Pancreas (tissue), 10 donors: ENCODE measurements around the gene DUSP22. TPM values are rescaled to one million over a fixed set of nuclear protein-coding genes. Genes with fewer than 3 reads are reported as not detected.

Experiments used
- ATAC-seq, 4 donors: fragments of 200-7000 bp; cut with Tn5 transposase; one replicate each; pipeline versions ENCODE4 v1.8.0 to v1.9.1; 2020; ENCODE audit warnings: mild to moderate bottlenecking in 4 of 4, moderate library complexity in 4 of 4
- DNase-seq, 6 donors: peaks; one replicate each; pipeline ENCODE4 v3.0.0-alpha.2; 2020
- FAIRE-seq: peaks from 2 replicates; lab custom pipeline; 2012; peaks lifted over from hg19 to GRCh38; lab: Jason Lieb, UNC
- H3K27ac ChIP-seq, 4 donors: fragments of 200-600 bp; sonication (generic); 1 replicate in 3 of 4; 2 replicates in 1 of 4; pipeline versions ENCODE4 v1.5.0 to v1.8.0; 2020
- H3K27me3 ChIP-seq, 4 donors: fragments of 200-600 bp; one replicate each; pipeline ENCODE4 v1.8.0; 2021
- H3K36me3 ChIP-seq, 3 donors: fragments of 200-600 bp; sonication (generic) in 1 of 3; one replicate each; pipeline versions ENCODE4 v1.5.0 to v1.8.0; 2020 to 2021
- H3K4me1 ChIP-seq, 3 donors: fragments of 200-600 bp; one replicate each; pipeline ENCODE4 v1.8.0; 2021
- H3K4me3 ChIP-seq, 4 donors: fragments of 200-600 bp; sonication (generic) in 2 of 4; one replicate each; pipeline versions ENCODE4 v1.5.0 to v1.8.0; 2020 to 2021
- H3K9me3 ChIP-seq, 4 donors: fragments of 200-600 bp; one replicate each; pipeline ENCODE4 v1.8.0; 2021
- WGBS, 2 donors: extraction: QIAGEN DNeasy Blood & Tissue Kit; methylation state at CpG; one replicate each; pipeline ENCODE4 v1.1.7; 2013; 5-methylcytosine and 5-hydroxymethylcytosine counted together
- intact Hi-C, 3 donors: fragments of 100-400 bp; cut with DNase I; formaldehyde crosslinking; loops; one replicate each; pipeline versions ENCODE4 v1.11.1 to v1.14.2; 2022
- polyA plus RNA-seq, 2 donors: library from polyadenylated mRNA; stranded (reverse); fragments of 200-250 nt; gene quantifications; one replicate each; pipeline ENCODE4 v1.2.3, GENCODE V29; 2013
- total RNA-seq, 6 donors: library from RNA; stranded (reverse); fragmentation: NEBNext Ultra II Directional in 4 of 6; extraction: Animal tissue kit (Norgen Biotek cat#: 25700) in 4 of 6; gene quantifications; one replicate each; pipeline versions ENCODE4 v1.2.1 to v1.2.4, GENCODE V29; 2021 to 2023
- TF ChIP-seq, protein P1 (sequence below), 4 donors: fragments of 200-600 bp; sonication (generic) in 3 of 4; IDR thresholded peaks; one replicate each; pipeline versions ENCODE4 v1.5.0 to v1.8.0; 2021; ENCODE audit warnings: antibody characterized with exemption in 4 of 4
- donor health status: healthy with polysubstance abuse.
- donor health status: DM: no; HTN: no; CAD: no; lungs with moderate emphysema.
- donor health status: DM: no; HTN: no; CAD: no.
- donor health status: control.
- donor health status: control.
- donor health status: Bipolar disorder and iron deficiency.
- donor health status: DM: yes; HTN: yes; CAD: no.
- donor health status: DM: no; HTN: no; CAD: no.
- donor health status: DM: no; HTN: no; CAD: no.
- donor health status: DM: yes; HTN: yes; CAD: no.

Gene DUSP22
- total and polyA plus RNA-seq, 8 donors = 16.4 to 32.9 (median 24.6) TPM

DNA sequence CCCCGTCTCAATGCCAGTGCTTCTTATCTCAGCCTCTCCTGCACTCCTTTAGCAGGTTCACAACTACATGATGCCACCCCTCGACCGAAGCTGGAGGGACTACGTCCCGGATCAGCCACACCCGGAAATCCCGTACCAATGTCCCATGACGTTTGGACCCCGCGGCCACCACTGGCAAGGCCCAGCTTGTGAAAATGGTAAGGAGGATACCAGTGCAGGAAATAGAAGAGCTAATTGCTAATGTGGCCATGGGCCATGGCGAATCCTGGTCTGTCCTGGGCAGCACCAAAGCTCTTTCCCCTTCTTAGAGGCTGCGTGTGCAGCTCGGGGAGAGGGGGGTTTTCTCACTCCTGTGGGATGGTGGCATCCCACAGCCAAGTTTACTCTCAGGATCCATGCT is 104.8 kb downstream of the DUSP22 start:
- no peaks in the 10 kb centered on the region for H3K9me3 ChIP-seq
- 70 to 77% methylated on average over 12 to 13 of the region's 13 CpGs for WGBS, 2 donors
- no peak for ATAC-seq
- no peak for DNase-seq
- H3K4me3 ChIP-seq = no peak overlapping the region
- FAIRE-seq = no peak
- H3K27ac ChIP-seq = no peak overlapping the region
- intact Hi-C loops = no loop called here
- no peaks in the 10 kb centered on the region for H3K36me3 ChIP-seq
- TF ChIP-seq, protein P1, sequence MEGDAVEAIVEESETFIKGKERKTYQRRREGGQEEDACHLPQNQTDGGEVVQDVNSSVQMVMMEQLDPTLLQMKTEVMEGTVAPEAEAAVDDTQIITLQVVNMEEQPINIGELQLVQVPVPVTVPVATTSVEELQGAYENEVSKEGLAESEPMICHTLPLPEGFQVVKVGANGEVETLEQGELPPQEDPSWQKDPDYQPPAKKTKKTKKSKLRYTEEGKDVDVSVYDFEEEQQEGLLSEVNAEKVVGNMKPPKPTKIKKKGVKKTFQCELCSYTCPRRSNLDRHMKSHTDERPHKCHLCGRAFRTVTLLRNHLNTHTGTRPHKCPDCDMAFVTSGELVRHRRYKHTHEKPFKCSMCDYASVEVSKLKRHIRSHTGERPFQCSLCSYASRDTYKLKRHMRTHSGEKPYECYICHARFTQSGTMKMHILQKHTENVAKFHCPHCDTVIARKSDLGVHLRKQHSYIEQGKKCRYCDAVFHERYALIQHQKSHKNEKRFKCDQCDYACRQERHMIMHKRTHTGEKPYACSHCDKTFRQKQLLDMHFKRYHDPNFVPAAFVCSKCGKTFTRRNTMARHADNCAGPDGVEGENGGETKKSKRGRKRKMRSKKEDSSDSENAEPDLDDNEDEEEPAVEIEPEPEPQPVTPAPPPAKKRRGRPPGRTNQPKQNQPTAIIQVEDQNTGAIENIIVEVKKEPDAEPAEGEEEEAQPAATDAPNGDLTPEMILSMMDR (IDR thresholded peaks at IDR 0.05) = no peak
- peaks cover 0 to 25% (median 2%) of the 10 kb centered on the region in 4 donors for H3K27me3 ChIP-seq
- H3K4me1 ChIP-seq = peaks cover 0 to 7% (median 0%) of the 10 kb centered on the region in 3 donors

DNA sequence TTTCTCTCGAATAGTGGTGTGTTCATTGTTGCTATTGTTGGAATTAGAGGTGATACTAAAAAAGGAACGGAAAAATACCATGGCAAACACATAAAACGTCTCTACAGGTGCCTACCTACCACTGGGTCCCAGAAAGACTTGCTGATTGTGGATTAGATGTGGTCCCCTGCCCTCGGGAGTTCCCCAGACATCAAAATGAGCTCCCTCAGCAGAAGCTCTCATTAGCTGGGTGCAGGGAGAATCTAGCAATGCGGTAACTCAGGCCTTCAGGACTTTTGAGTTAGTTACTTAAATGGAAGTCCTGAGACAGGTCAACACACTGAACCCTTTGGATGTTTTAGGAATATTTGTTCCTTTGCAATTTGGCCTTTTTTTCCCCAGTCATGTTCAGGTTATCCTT is 105.3 kb downstream of the DUSP22 start:
- intact Hi-C loops = no loop called here
- no peak for ATAC-seq

DNA sequence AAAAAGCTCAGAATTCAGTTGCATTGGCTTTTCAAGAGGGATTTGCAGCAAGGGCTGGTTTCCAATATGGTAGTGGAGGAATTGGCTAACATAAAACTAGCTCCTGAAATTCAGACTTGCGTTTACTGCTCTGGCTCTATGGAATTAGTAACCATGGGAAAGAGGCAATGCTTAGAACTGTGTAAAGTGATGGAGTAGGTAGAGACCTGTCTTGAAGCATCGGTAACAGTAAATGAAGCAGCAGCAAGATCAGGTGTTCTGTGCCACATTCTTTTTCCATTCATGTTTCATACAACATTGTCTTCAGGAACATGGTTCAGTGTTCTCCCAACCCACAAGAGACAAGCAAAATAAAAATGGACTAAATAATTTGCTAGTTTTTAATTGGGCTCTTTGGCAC is 105.8 kb downstream of the DUSP22 start:
- 74 to 81% methylated on average over 2 of the region's 2 CpGs for WGBS, 2 donors
- TF ChIP-seq, protein P1 (IDR thresholded peaks at IDR 0.05) = no peak
- no peaks in the 10 kb centered on the region for H3K36me3 ChIP-seq
- H3K9me3 ChIP-seq = no peaks in the 10 kb centered on the region
- no peak overlapping the region for H3K4me3 ChIP-seq
- intact Hi-C loops = no loop called here
- no peak for ATAC-seq
- no peak overlapping the region for H3K27ac ChIP-seq
- peaks cover 0 to 20% (median 0%) of the 10 kb centered on the region in 4 donors for H3K27me3 ChIP-seq
- no peak for FAIRE-seq
- DNase-seq = no peak
- H3K4me1 ChIP-seq = no peaks in the 10 kb centered on the region

More for the DNA sequence above, 105.3 kb downstream of the DUSP22 start:
- Histone ChIP-seq H3K9me3 (no peaks in the 10 kb centered on the region), H3K36me3 (no peaks in the 10 kb centered on the region), H3K4me3 (no peak overlapping the region), H3K27ac (no peak overlapping the region), H3K4me1 (peaks cover 0 to 1% (median 0%) of the 10 kb centered on the region in 3 donors), H3K27me3 (peaks cover 0 to 20% (median 0%) of the 10 kb centered on the region in 4 donors)
- WGBS, 2 donors = 46 to 64% methylated on average over 5 of the region's 5 CpGs
- DNase-seq (no peak), FAIRE-seq (no peak)
- TF ChIP-seq, protein P1 (IDR thresholded peaks at IDR 0.05) = no peak

DNA sequence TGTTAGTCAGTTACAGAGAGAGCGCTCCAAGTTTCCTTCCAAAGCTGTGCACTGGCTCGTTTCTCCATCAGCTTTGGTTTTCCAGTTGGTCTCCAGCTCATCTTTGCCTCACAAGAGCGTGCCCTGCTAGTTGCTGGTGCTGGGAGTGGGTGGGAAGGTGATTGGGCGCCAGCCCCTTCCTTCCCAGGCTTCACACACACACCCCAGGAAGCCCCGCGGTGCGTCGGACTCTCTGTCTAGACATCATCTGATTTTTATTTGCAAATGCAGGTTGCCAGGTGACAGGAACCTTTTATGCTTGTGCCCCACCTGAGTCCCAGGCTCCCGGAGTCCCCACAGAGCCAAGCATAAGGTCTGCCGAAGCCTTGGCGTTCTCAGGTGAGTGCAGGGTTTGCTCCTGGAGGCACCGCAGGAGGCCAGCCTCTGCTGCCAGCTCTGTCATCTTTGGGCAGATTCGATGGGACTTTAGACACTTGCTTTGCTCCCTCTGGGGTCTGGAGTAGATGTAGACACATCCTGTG is 106.3 kb downstream of the DUSP22 start:
- intact Hi-C loops = no loop called here
- TF ChIP-seq, protein P1 (IDR thresholded peaks at IDR 0.05) = no peak
- H3K4me1 ChIP-seq = no peaks in the 10 kb centered on the region
- DNase-seq (no peak), ATAC-seq (no peak), FAIRE-seq (no peak)
- H3K36me3 ChIP-seq = no peaks in the 10 kb centered on the region
- H3K9me3 ChIP-seq = no peaks in the 10 kb centered on the region
- H3K27me3 ChIP-seq = peaks cover 0 to 16% (median 0%) of the 10 kb centered on the region in 4 donors
- WGBS, 2 donors = 64 to 71% methylated on average over 13 of the region's 13 CpGs
- no peak overlapping the region for H3K4me3 ChIP-seq
- H3K27ac ChIP-seq = no peak overlapping the region

DNA sequence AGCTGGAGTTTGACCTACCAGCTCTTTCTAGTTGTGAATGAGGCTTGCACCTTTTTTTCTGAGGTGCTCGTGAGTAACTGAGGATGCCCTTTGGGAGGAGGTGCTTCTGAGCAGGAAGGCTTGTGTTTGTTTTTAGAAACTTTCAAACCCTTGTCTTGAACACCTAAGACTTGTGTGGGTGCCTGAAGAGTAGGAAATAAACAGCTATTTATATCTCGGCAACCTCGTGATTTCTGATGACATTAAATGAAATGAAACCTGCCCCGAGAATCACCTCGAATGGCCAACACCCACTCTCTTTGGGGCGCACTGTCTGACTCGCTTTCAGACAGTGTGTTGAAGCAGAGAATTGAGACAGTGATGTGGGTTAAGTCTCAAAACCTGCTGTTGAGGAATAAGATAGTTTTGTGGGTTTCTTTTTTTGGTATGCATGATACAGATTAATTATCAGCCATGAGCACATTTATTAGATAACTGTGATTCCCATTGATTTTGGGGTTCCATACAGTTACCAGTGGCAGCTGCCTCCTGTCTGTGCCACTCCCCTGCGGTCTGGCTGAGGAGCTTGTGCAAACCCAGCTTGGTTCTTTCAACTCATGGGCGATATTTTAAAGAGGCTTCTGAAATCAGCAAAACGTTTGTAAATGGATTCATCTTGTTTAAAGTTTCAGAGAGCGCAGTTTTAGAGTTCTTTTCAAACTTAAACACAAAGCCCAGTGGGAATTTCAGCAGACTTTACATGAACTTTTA is 107.7 kb downstream of the DUSP22 start:
- Histone ChIP-seq H3K4me3 (no peak overlapping the region), H3K36me3 (no peaks in the 10 kb centered on the region), H3K27ac (no peak overlapping the region), H3K9me3 (no peaks in the 10 kb centered on the region), H3K4me1 (no peaks in the 10 kb centered on the region), H3K27me3 (peaks cover 0 to 11% (median 0%) of the 10 kb centered on the region in 4 donors)
- ATAC-seq (no peak), DNase-seq (no peak), FAIRE-seq (no peak)
- 55% methylated on average over 11 of the region's 11 CpGs for WGBS, 2 donors
- intact Hi-C loops = no loop called here
- TF ChIP-seq, protein P1 (IDR thresholded peaks at IDR 0.05) = no peak
